GM12878 (cell line): ENCODE results near the gene RBM4. TPM values are rescaled to one million over a fixed set of nuclear protein-coding genes. Genes with fewer than 3 reads are reported as not detected.

Source experiments
- CBX5 ChIP-seq: sonication (generic); IDR thresholded peaks from 2 replicates; pipeline ENCODE4 v1.6.1; 2016; ENCODE audit warnings: low read depth, moderate library complexity, mild to moderate bottlenecking, inconsistent platforms
- CHD1 ChIP-seq: IDR thresholded peaks from 2 replicates; pipeline ENCODE4 v1.6.1; 2012; ENCODE audit warnings: low read depth, low read length, improper control_type of control experiment
- IRF5 ChIP-seq: fragments of 450-650 bp; IDR thresholded peaks from 2 replicates; pipeline ENCODE4 v1.6.1; 2017; ENCODE audit warnings: borderline replicate concordance
- MLLT1 ChIP-seq: fragments of 450-650 bp; IDR thresholded peaks from 2 replicates; pipeline ENCODE4 v1.6.1; 2016; ENCODE audit warnings: mild to moderate bottlenecking
- NFYA ChIP-seq: IDR thresholded peaks from 2 replicates; pipeline ENCODE4 v1.6.1; 2011; ENCODE audit warnings: low read depth, mild to moderate bottlenecking, low read length, improper control_type of control experiment, borderline replicate concordance
- RAD21 ChIP-seq: IDR thresholded peaks from 2 replicates; pipeline ENCODE4 v1.6.1; 2011; ENCODE audit warnings: mild to moderate bottlenecking, low read depth, low read length, moderate library complexity; ENCODE audit not compliant: insufficient read depth
- RELB ChIP-seq: fragments of 450-650 bp; IDR thresholded peaks from 2 replicates; pipeline ENCODE4 v1.6.1; 2017; ENCODE audit warnings: low read depth, mild to moderate bottlenecking, moderate library complexity
- USF1 ChIP-seq: IDR thresholded peaks from 2 replicates; pipeline ENCODE4 v1.6.1; 2011; ENCODE audit warnings: borderline replicate concordance, low read depth, mild to moderate bottlenecking, moderate library complexity, mixed read lengths, low read length; ENCODE audit not compliant: insufficient read depth; ENCODE audit errors: extremely low read length
- ZNF384 ChIP-seq: IDR thresholded peaks from 2 replicates; pipeline ENCODE4 v1.6.1; 2012; ENCODE audit warnings: low read depth, mild to moderate bottlenecking, low read length, improper control_type of control experiment, borderline replicate concordance
- polyA plus RNA-seq, 11 experiments: library from polyadenylated mRNA; depleted of rRNA in 4 of 11; unstranded in 6 of 11; stranded (reverse) in 5 of 11; fragments of >200 nt; fragmentation: Nextera tagmentation in 4 of 11; fragmentation: Illumina TruSeq in 1 of 11; extraction: Ambion mirVana in 4 of 11; extraction: Trizol in 1 of 11; gene quantifications; 1 replicate in 1 of 11; 2 replicates in 10 of 11; pipeline versions ENCODE4 v1.2.1 to v1.2.3, GENCODE V29; 2011 to 2016; ENCODE audit warnings: inconsistent platforms in 2 of 11, missing spikeins in 2 of 11, low read depth in 1 of 11
- total RNA-seq, 4 experiments: library from RNA; depleted of rRNA in 3 of 4; stranded (reverse); fragments of >200 nt in 3 of 4; fragmentation: Illumina TruSeq in 1 of 4; extraction: Trizol in 1 of 4; gene quantifications; 2 replicates each; pipeline versions ENCODE4 v1.2.1 to v1.2.3, GENCODE V29; 2013 to 2021

The RBM4 gene
- total and polyA plus RNA-seq, 10 of the 15 experiments (the other 5 are each of a cell fraction or from before 2014, with no cell fraction given): 105 to 224 (median 138) TPM

- TF ChIP-seq IRF5: no peak
- TF ChIP-seq RELB: no peak
- no peak for TF ChIP-seq ZNF384
- TF ChIP-seq USF1: no peak
- TF ChIP-seq CHD1: no peak
- TF ChIP-seq CBX5: no peak
- no peak for TF ChIP-seq NFYA
- no peak for TF ChIP-seq RAD21
- no peak for TF ChIP-seq MLLT1
These were observed 36.6 kb downstream of the RBM4 start (continued) for GRCh38 chr11:66674964-66675602.
